ENCODE data around the gene PKIB.
"Not testable (repeated sequence)": the region's sequence is repeated elsewhere in the genome, so short reads cannot be mapped to it uniquely, and the experiment has no call there.

PKIB gene

DNA sequence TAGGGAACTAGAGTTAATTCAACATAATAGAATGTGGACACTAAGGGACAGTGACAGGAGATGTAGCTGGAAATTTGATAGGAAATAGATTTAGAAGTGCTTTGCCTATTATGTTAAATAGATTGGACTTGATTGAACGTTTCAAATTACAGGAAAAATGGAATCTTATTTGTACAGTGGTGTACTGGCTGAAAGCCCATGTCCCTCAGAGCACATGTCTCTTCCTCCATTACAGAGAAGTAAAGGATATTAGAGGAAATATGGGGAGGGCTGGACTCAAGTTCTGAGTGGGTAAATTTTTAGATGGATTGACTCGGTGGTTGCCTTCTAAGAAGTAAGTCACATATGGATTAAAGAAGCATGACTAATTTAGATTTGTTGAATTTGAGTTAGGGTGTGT is 11.4 kb downstream of the PKIB start:
- DNase-seq: peak in 1 of 2 experiments; percentile 56

DNA sequence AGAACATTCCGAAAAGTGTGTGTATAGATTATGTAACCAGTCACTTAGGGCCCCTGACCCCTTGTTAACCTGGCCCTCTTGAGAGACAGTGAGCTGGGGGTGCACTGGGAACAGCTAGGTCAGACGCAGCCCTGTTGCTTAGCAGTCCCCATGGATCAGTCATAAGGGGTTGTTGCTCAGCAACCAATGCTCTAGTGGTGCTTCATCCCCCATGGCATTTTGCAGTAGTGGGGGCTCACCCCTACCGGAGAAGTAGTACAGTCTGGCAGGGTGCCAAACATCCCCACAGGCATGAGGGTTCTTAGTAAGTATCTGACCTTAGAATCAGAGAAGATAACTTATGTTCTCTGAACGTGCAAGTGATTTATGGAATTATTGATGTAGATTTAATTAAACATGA is 12.3 kb downstream of the PKIB start:
- peak; percentile 6 to 11 for DNase-seq

DNA sequence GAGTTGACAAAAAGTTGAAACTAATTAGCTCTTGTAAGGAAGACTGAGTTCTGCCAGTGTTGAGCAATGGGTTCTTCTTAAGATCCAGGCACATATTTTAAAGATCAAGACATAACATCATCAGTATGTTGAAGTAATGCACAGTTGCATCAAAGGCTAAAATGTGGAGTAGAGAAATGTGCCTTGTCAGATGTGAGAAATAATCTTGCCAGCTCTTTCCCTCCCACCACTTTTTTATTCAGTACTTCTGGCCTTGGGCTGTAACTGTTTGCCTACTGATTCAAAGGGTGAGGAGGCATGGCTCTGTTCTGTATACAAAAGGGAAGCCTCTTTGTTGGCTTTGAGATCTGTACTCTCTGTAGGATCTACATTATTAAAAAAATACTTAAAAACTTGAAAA is 13.1 kb downstream of the PKIB start:
- DNase-seq: no peak

DNA sequence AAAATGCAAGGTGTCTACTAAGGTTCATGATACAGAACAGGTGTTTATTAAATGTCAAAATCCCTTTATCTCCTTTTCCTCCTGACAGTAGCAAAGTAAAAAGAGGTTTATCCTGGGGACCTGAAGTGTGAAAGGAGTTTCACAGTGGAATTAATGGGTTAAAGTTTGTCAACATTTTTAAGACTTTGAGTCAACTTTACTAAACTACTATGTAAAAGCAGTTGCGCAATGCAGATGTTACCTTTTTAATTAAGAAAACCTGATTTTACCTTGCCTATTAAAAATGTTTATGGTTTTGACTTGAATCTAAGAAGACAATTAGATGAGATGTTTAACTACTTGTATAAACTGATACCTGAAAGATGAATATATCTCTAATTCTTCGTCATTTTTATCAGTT is 14.6 kb downstream of the PKIB start:
- DNase-seq: no peak

DNA sequence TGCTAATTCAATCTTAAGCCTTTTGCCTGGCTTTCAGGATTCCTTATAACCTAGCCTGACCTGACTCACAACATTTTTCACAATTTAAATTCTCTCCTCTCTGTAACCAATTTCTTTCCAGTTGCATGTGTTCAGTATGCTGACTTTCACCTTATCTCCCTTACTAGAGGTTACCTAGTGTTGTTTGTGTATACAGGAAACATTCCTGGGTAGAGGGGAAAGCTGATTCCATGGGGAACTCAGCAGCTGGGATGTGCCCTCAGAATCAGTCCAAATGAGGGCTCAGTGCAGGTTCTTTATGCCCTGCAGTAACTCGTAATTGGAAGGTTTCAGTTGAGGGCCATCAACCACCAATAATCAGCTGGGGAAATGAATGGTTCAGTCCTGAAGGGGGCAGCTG is 18.5 kb downstream of the PKIB start:
- DNase-seq: no peak

DNA sequence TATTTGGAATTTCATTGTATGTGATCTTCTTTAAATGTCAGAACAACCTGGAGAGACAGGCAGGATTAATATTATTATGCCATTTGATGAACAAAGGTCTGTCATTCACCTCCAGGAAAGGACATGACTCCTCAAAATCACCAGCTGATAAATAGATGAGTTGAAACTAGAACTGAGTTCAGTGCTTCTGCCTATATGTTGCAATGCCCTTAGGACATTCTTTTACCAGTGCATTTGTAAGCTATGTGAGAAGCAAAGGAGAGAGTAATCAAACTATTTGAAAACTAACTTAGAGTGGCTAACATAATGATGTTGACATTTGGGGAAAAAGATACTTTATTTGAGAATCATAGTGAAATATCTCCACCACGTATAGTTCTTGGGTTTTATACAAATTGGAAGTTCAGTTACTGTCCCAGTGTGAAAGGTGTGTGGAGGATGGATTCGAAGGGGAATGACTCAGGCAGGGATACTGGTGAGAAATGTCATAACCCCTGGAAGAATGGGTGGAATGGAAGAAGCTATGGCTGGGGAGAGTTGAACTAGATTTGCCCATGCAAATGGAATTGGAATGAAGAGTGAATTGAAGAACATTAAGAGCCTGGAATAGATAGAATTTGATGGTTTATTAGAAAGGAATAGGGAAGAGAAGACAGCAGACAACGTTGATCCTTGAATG is 21.5 kb downstream of the PKIB start:
- DNase-seq: no peak

DNA sequence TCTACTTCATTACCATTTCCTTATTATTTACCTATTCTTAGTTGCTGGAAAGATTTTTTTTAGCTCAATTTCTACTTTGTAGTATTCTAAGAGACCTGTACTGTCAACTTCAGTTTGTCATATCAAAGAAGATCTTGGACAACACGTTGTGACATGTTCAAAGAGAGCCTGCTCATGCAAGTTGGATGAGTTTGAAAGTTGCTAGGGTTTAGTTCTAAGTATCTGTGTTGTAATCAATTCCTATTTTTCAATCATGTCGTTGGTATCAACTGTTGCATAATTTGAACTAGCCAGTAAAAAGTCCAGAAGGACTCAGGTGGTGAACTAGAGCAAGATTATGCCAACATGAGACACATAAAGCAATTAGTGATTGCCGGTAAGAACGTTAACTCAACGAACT is 30.2 kb downstream of the PKIB start:
- DNase-seq: no peak

DNA sequence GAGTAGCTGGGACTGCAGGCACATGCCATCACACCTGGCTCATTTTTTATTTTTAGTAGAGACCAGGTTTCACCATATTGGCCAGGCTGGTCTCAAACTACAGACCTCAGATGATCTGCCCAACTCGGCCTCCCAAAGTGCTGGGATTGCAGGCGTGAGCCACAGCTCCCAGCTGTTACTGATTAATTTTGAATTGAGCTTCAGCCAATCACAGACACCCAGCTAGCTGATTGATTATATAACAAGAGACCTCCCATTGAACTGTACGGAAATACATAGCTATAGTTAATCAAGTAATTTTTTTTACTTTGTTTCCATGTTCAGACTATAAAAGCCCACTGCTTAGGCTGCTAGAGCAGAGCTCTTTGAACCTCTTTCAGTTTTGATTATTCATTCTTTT is 31.6 kb downstream of the PKIB start:
- no peak for DNase-seq

DNA sequence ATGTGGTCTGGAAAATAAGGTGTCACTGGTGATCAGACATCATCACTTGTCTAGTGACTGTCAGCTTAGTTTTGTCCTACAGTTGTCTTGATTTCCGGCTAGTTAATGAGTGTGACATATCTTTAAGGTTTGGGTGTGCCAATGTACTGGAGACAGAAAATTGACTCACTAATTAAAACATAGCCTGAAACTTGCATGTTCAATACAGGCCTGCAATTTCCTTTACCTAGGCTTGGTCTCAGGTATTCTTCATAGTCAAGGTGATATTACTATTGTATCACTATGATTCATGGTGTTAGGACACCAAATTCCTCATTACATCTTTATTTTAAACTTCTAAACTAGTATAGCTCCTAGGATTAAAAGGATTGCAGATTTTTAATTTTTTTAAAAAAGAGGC is 32.4 kb downstream of the PKIB start:
- not testable (repeated sequence) for DNase-seq

DNA sequence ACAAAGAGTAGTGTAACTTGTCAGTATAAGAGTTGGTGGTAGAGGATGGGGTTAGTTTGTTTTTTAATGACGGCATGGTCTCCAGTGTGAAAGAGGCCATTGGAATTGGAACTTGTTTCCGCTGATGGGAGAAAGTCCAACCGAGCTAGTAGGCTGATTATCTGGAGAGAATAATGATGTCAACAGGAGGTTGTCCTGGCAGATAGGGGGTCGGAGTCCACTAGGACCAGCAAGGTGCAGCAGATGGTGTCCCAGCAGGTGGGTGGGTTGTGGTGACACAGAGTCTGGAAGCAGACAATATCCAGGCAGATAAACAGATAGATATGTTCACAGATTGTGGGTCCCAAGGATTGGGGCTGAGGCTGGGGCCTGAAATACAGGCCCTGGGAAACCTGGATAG is 35.1 kb downstream of the PKIB start:
- DNase-seq: no peak

DNA sequence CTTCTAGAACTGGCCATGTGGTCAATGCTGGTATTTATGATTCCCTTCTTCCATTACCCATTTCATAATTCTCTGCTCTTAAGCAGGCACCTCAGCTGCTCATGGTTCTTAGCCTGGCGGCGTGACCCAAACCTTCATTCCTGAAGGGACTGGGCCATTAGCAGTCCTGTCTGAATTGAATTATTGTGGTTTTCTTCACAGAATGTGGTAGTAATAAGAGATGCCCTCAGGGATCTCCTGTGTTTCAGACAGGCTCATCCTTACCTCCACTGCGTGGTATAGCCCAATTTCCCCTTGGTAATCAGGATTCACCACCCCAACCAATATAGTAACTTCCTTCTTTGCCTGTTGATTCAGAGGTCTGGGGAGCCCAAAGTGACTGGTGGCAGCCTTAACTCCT is 37.6 kb downstream of the PKIB start:
- DNase-seq: no peak

DNA sequence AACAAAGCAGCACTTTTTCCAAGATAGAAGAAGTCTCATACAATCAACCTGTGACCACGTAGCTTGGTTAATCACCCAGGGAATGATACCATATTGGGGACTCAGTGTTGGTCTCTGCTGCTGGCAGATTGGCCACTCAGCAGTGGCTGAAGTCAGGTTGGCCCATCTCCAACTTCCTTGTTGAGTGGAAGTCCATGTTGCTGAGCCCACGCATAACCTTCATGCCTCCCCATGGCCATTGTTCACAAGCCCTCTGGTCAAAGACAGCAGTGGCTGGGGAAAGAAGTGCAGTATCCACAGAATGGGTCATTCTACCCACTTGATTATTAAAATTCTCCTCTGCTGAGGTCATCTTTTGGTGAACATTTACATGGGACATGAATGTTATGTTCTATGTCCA is 38.5 kb downstream of the PKIB start:
- DNase-seq: no peak

DNA sequence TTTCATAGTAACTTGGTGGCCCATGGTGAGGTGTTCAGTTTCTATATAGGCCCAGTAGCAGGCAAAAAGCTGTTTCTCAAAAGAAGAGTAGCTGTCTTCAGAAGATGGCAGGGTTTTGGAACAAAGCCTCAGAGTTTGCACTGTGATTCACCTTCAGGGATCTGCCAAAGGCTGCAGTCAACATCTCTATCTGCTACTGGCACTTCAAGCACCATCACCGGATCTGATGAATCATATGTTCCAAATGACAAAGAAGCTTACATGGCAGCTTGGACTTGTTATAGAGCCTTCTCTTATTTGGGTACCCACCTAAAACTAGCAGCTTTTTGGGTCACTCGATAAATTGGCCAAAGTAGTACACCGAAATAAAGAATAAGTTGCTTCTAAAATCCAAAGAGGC is 39.5 kb downstream of the PKIB start:
- DNase-seq: no peak

DNA sequence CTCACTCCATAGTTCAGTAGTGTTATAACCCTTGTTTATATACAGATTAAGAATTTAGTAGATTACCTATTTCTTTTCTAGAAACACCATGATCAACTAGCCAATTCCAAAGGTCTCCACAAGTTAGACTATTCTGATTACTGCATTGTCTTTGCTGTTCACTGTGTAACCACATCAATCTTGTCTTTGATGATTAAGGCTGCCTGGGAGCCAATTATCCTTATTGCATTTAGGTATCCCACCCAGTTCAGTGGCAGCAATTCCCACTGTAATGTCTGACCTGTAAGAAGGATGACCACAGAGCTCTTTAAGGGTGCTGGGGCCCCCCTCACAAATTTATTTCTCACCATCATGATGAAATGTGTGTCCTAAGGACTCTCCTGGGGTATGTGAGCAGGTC is 40.2 kb downstream of the PKIB start:
- no peak for DNase-seq

DNA sequence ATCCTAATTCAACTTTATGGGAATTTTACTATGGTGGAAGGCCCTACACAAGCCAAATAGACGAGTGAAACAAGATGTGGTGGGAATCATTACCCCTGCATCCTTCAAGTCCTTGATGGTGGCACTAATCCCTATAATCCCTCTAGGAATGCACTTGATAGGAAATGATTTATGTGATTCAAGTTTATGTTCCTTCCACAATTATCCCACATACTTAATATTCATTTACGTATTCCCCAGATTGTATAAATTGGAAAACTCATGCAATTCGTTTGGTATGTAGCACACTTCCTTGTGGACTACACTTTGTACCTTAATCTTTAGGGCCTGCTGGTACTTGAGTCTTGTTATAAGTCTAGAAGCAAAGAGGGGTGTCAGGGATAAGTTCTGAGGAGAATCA is 40.8 kb downstream of the PKIB start:
- no peak for DNase-seq

DNA sequence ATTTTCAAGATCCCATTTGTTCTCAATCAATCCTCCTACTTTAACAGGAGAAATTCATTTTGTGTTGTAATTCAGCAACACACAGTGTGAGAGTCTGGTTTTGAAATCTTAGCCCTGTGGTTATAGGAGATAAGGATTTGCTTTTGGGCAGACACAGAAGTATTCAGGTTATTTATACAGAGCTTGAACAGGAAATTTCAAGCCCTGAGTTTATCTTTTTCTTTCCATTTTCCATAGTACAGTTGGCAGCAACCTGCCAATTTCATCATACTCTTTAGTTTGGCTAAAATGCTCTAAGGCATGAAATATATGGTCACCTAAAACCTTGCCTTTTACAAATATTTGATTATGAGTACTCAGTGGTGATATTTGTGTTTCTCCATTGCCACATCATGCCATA is 41.4 kb downstream of the PKIB start:
- DNase-seq: no peak

DNA sequence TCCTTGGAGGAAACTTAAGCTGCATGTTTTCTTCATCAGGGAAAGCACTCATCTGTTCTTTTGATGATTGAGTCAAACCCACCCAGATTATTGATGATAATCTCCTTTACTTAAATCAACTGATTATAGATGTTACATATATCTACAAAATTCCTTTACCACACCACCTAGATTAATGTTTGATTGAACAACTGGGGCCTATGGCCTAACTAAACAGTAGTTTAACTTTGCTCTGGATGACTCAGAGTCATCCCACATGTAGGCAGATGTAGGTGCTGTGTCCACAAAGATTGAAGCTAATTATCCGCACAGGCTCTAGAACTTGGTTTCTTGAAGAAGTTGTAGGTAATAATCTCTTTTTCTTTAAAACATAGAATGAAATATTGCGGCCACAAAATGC is 42.2 kb downstream of the PKIB start:
- no peak for DNase-seq

DNA sequence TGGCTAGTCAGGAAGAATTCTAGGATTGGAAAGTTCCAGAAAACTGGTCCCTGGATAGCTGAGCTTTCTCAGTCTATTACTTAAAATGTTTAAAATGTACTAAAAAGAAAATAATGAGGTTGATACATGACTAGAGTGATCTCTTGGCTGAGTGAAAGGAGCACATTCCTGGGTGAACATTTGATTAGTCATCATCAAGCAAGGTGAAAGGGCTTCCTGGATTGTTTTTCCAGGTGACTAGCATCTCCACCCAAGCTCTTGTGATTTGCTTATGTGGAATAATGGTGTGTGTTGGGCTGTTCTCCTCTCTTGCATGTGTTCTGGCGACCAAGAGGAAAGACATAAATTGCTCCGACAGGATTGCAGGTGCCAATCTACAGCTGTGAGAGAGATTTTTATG is 42.9 kb downstream of the PKIB start:
- DNase-seq: no peak

DNA sequence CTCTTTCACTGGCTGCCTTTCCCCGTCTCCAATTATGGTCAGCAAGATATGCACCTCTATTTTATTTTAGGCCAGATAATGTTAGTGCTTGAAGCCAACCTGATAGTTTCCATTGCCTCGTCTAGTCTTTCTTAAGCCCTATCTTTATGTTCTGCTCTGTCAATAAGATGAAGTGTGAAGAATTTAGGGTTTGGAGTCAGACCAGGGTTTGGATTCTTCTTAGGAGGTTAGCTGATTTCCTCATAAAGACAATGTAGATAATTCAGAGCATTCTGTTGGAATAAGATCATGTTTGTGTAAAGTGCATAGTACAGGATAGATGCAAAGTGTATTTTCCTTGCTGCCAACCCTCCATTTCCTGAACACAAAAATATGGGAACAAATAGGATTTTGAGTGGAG is 43.8 kb downstream of the PKIB start:
- no peak for DNase-seq

DNA sequence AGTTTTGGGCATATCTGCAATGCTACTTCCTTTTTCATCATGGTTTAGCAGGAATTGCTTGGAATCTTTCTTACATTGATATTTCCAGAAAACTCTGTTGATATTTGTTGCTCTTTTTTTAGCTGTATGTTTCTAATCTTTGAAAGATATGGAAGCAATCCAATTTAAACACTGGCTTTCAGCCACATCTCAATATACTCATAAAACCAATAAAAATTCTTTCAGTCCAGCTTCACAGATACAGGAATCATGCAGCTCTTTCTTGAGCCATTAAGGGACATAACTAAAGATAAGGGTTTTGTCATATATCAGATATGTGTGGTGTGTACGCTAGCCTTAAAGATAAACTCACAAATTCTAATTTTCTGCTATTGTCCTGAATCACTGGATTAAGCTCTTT is 47.4 kb downstream of the PKIB start:
- no peak for DNase-seq

DNA sequence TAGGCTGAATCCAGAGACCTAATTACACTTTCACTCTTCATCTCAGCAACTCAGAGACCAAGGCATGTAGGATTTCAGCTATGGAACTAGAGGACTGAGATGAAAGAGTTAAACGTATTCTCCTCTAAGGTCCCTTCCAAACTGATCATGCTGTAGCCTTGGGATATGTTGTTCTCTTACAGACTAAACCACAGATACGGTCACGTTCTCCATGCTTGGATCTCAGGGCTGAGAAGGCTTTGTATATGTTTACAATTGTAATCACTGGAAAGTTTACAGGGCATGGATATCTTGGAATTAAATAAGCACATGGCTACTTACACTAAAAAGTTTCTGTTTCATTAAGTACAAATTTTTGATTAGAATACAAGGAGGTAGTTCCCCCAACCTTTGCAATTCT is 50.1 kb downstream of the PKIB start:
- DNase-seq: no peak

DNA sequence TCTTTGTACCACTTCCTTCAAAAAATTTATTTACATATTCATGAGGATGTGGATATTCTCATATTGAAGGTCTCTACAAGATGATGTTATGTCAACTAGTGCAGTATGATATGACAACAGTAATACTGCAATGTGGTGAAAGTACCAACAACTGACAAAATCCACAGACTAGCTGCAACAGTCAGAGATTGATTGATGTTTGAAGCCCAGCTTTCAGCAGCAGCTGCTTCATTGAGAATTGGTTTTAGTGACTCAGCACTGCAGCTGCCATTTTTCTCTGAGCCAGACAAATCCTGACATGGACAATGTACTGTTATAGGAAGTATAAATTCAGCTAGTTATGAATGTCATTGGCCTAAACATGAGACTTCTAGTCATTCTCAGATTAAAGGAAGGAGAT is 53.8 kb downstream of the PKIB start:
- no peak for DNase-seq

DNA sequence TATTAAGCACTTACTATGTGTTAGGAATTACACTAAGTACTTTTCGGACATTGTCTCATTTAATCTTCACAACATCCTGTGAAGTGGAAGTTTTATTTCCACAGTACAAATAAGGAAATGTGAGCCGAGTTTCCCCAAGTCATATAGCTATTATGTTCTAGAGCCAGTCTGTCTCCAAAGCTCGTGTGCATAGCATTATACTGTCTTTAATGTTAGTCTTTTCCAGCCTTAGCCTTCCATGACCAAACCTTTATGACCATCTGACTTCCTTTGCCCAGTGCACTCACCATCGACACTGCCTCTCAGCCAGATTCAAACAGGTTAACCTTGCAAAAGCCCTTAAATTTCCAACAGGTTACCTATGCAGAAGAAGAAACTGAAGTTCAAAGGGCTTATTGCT is 55.7 kb downstream of the PKIB start:
- no peak for DNase-seq

DNA sequence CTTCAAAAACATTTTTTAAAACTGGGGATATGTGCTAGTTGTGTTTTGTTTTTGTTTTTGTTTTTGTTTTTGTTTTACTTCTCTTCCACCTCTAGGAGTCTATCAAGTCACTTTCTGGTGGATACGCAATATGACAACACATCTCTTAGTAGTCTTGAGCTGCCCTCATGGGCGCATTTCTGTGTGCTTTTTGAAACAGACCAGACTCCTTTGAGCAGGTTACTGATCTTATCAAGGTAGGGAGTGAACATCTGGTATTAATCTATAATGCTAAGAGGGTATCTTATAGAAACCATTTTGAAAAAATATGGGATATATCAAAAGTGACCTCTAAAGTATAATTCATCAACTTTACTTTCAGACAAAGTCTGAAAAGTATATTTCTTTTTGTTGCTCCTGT is 56.2 kb downstream of the PKIB start:
- DNase-seq: no peak

DNA sequence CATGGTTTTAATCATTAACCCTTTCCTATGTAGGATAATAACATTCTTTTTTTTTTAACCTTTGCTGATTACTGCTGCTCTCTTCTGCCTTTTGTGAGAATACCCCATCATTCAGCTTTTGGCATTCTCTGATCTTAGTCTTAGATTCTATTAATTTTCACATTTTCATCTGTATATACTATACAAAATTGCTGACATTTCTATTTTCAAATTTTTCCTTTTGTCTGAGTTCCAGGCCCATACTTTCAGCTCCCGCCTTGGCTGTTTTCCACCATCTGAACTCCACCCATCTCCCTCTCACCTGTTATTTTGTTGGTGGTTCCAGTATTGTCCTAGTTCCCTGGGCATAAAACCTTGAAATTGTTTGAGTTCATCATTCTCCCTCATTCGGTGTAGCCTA is 59.2 kb downstream of the PKIB start:
- DNase-seq: no peak

DNA sequence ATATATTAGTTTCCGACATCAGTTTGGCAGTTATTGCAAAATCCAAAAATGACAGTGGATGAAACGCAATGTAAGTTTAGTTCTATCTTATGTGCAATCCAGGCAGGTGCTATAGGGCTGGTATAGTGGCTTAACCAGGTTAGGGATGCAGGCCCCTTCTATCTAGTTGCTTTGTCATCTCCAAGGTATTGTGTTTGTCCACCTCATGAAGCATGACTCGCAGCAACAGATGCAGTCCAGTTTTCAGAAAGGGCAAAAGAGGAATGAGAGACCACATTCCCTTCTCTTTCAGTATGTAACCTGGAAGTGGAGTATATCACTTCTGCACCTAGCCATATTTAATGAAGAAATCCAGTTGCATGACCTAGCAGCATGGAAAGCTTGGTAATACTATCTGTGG is 59.7 kb downstream of the PKIB start:
- DNase-seq: no peak

Data from NCI-H1930 (cell line).